ENCODE measurements around the gene STXBP6. TPM values are rescaled to one million over a fixed set of nuclear protein-coding genes. Genes with fewer than 3 reads are reported as not detected.

STXBP6 gene
- total RNA-seq, 1 experiment from 2014 or later = 6.4 TPM

GRCh38 chr14:25014440-25014839 is 35.5 kb downstream of the STXBP6 start:
- H3K4me3 Mint-ChIP-seq (ENCODE audit: low read depth, unreplicated experiment) = no peak overlapping the region
- H3K9me3 Mint-ChIP-seq (ENCODE audit: low read depth, unreplicated experiment) = no peaks in the 10 kb centered on the region
- no peaks in the 10 kb centered on the region for H3K27me3 Mint-ChIP-seq (ENCODE audit: unreplicated experiment)
- H3K36me3 Mint-ChIP-seq (ENCODE audit: insufficient read depth, unreplicated experiment) = no peaks in the 10 kb centered on the region
- no peak for DNase-seq
- CTCF ChIA-PET = no interaction called here
- no peak overlapping the region for H3K27ac Mint-ChIP-seq (ENCODE audit: unreplicated experiment)
- BruUV-seq (replicated peaks) = no TSS peak
- no peak for TF ChIP-seq CTCF (IDR thresholded peaks at IDR 0.05; ENCODE audit: unreplicated experiment)
- intact Hi-C loops (cut with micrococcal nuclease; ENCODE audit: unreplicated experiment) = no loop called here
- H3K4me1 Mint-ChIP-seq (ENCODE audit: low read depth, unreplicated experiment) = peaks cover 6% of the 10 kb centered on the region

- TF ChIP-seq CTCF (IDR thresholded peaks at IDR 0.05; ENCODE audit: unreplicated experiment) = no peak
- no peak for DNase-seq
- H3K4me3 Mint-ChIP-seq (ENCODE audit: low read depth, unreplicated experiment) = no peak overlapping the region
- H3K27me3 Mint-ChIP-seq (ENCODE audit: unreplicated experiment) = no peaks in the 10 kb centered on the region
- intact Hi-C loops (cut with micrococcal nuclease; ENCODE audit: unreplicated experiment) = no loop called here
- no peaks in the 10 kb centered on the region for H3K9me3 Mint-ChIP-seq (ENCODE audit: low read depth, unreplicated experiment)
- H3K27ac Mint-ChIP-seq (ENCODE audit: unreplicated experiment) = no peak overlapping the region
- CTCF ChIA-PET = no interaction called here
- peaks cover 25% of the 10 kb centered on the region for H3K4me1 Mint-ChIP-seq (ENCODE audit: low read depth, unreplicated experiment)
- BruUV-seq (replicated peaks) = no TSS peak
- no peaks in the 10 kb centered on the region for H3K36me3 Mint-ChIP-seq (ENCODE audit: insufficient read depth, unreplicated experiment)
Observed at GRCh38 chr14:25011095-25011494, 38.9 kb downstream of the STXBP6 start.

GRCh38 chr14:25010471-25010870 is 39.5 kb downstream of the STXBP6 start:
- intact Hi-C loops (cut with micrococcal nuclease; ENCODE audit: unreplicated experiment) = no loop called here

GRCh38 chr14:25009891-25010290 is 40.1 kb downstream of the STXBP6 start:
- no peaks in the 10 kb centered on the region for H3K9me3 Mint-ChIP-seq (ENCODE audit: low read depth, unreplicated experiment)
- no peak overlapping the region for H3K4me3 Mint-ChIP-seq (ENCODE audit: low read depth, unreplicated experiment)
- CTCF ChIA-PET = interaction anchor here (1.1 kb wide), 1 partner anchor 32 kb away, joined by 3 read pairs; no protein-coding TSS in a partner anchor
- no TSS peak for BruUV-seq (replicated peaks)
- no peaks in the 10 kb centered on the region for H3K27me3 Mint-ChIP-seq (ENCODE audit: unreplicated experiment)
- H3K36me3 Mint-ChIP-seq (ENCODE audit: insufficient read depth, unreplicated experiment) = no peaks in the 10 kb centered on the region
- H3K4me1 Mint-ChIP-seq (ENCODE audit: low read depth, unreplicated experiment) = peaks cover 25% of the 10 kb centered on the region
- intact Hi-C loops (cut with micrococcal nuclease; ENCODE audit: unreplicated experiment) = no loop called here
- TF ChIP-seq CTCF (IDR thresholded peaks at IDR 0.05; ENCODE audit: unreplicated experiment) = no peak
- no peak overlapping the region for H3K27ac Mint-ChIP-seq (ENCODE audit: unreplicated experiment)
- no peak for DNase-seq

More at GRCh38 chr14:25010471-25010870, 39.5 kb downstream of the STXBP6 start:
- no peak for DNase-seq
- CTCF ChIA-PET = interaction anchor here (1.1 kb wide), 1 partner anchor 32 kb away, joined by 3 read pairs; no protein-coding TSS in a partner anchor
- H3K27me3 Mint-ChIP-seq (ENCODE audit: unreplicated experiment) = no peaks in the 10 kb centered on the region
- H3K27ac Mint-ChIP-seq (ENCODE audit: unreplicated experiment) = no peak overlapping the region
- no peak for TF ChIP-seq CTCF (IDR thresholded peaks at IDR 0.05; ENCODE audit: unreplicated experiment)
- H3K4me1 Mint-ChIP-seq (ENCODE audit: low read depth, unreplicated experiment) = peaks cover 25% of the 10 kb centered on the region
- no peaks in the 10 kb centered on the region for H3K36me3 Mint-ChIP-seq (ENCODE audit: insufficient read depth, unreplicated experiment)
- no peak overlapping the region for H3K4me3 Mint-ChIP-seq (ENCODE audit: low read depth, unreplicated experiment)
- no peaks in the 10 kb centered on the region for H3K9me3 Mint-ChIP-seq (ENCODE audit: low read depth, unreplicated experiment)
- no TSS peak for BruUV-seq (replicated peaks)

All from Calu3 (cell line).